Measurements from ENCODE around the gene ZNF554. TPM values are rescaled to one million over a fixed set of nuclear protein-coding genes. Genes with fewer than 3 reads are reported as not detected.

The ZNF554 gene
- total and polyA plus RNA-seq, 2 experiments from 2014 or later, result 4.0 to 5.5 TPM

GRCh38 chr19:2800506-2800905 is 19.2 kb upstream of the ZNF554 start:
- WGBS (ENCODE audit: low lambda C conversion rate, missing lambda C conversion rate), result 98% methylated on average over 21 of the region's 22 CpGs
- Histone ChIP-seq H3K27ac (no peak overlapping the region), H3K27me3 (no peaks in the 10 kb centered on the region), H3K36me3 (replicated peaks; ENCODE audit: insufficient read depth, low read depth) (no peaks in the 10 kb centered on the region), H3K4me2 (no peak overlapping the region), H3K9me2 (replicated peaks; ENCODE audit: insufficient read depth) (no peaks in the 10 kb centered on the region), H3K4me3 (no peak overlapping the region), H3K9me3 (ENCODE audit: low read depth) (no peaks in the 10 kb centered on the region), H3K4me1 (ENCODE audit: insufficient read depth) (no peaks in the 10 kb centered on the region), H2AFZ (no peak overlapping the region), H3K79me2 (no peaks in the 10 kb centered on the region), H4K20me1 (ENCODE audit: insufficient read depth, poor library complexity, severe bottlenecking) (no peaks in the 10 kb centered on the region)
- no peak for DNase-seq (ENCODE audit: low spot score)
- TF ChIP-seq CTCF (IDR thresholded peaks at IDR 0.05; ENCODE audit: poor library complexity) (no peak), EZH2 (IDR thresholded peaks at IDR 0.05; ENCODE audit: borderline replicate concordance) (no peak), EZH2phosphoT487 (IDR thresholded peaks at IDR 0.05; ENCODE audit: low read depth, severe bottlenecking, unreplicated experiment) (no peak)

- Histone ChIP-seq H3K4me3 (no peak overlapping the region), H3K79me2 (no peaks in the 10 kb centered on the region), H4K20me1 (ENCODE audit: insufficient read depth, poor library complexity, severe bottlenecking) (no peaks in the 10 kb centered on the region), H3K27ac (no peak overlapping the region), H3K4me2 (no peak overlapping the region), H3K9me3 (ENCODE audit: low read depth) (no peaks in the 10 kb centered on the region), H3K9me2 (replicated peaks; ENCODE audit: insufficient read depth) (no peaks in the 10 kb centered on the region), H3K36me3 (replicated peaks; ENCODE audit: insufficient read depth, low read depth) (no peaks in the 10 kb centered on the region), H3K27me3 (no peaks in the 10 kb centered on the region), H2AFZ (no peak overlapping the region), H3K4me1 (ENCODE audit: insufficient read depth) (no peaks in the 10 kb centered on the region)
- 98% methylated on average over 17 of the region's 17 CpGs for WGBS (ENCODE audit: low lambda C conversion rate, missing lambda C conversion rate)
- TF ChIP-seq EZH2 (IDR thresholded peaks at IDR 0.05; ENCODE audit: borderline replicate concordance), result no peak
- no peak for TF ChIP-seq CTCF (IDR thresholded peaks at IDR 0.05; ENCODE audit: poor library complexity)
- TF ChIP-seq EZH2phosphoT487 (IDR thresholded peaks at IDR 0.05; ENCODE audit: low read depth, severe bottlenecking, unreplicated experiment), result no peak
- no peak for DNase-seq (ENCODE audit: low spot score)
Observed at GRCh38 chr19:2802826-2803225, 16.8 kb upstream of the ZNF554 start.

GRCh38 chr19:2803486-2804155 is 16.0 kb upstream of the ZNF554 start:
- no peak overlapping the region for H2AFZ ChIP-seq
- no peaks in the 10 kb centered on the region for H3K27me3 ChIP-seq
- no peaks in the 10 kb centered on the region for H4K20me1 ChIP-seq (ENCODE audit: insufficient read depth, poor library complexity, severe bottlenecking)
- WGBS (ENCODE audit: low lambda C conversion rate, missing lambda C conversion rate), result 93% methylated on average over 26 of the region's 29 CpGs
- no peaks in the 10 kb centered on the region for H3K9me3 ChIP-seq (ENCODE audit: low read depth)
- H3K79me2 ChIP-seq, result no peaks in the 10 kb centered on the region
- no peaks in the 10 kb centered on the region for H3K4me1 ChIP-seq (ENCODE audit: insufficient read depth)
- H3K9me2 ChIP-seq (replicated peaks; ENCODE audit: insufficient read depth), result no peaks in the 10 kb centered on the region
- H3K36me3 ChIP-seq (replicated peaks; ENCODE audit: insufficient read depth, low read depth), result no peaks in the 10 kb centered on the region
- DNase-seq (ENCODE audit: low spot score), result no peak
- H3K4me2 ChIP-seq, result no peak overlapping the region
- no peak overlapping the region for H3K27ac ChIP-seq
- TF ChIP-seq EZH2phosphoT487 (IDR thresholded peaks at IDR 0.05; ENCODE audit: low read depth, severe bottlenecking, unreplicated experiment) (no peak), CTCF (IDR thresholded peaks at IDR 0.05; ENCODE audit: poor library complexity) (no peak), EZH2 (IDR thresholded peaks at IDR 0.05; ENCODE audit: borderline replicate concordance) (no peak)
- no peak overlapping the region for H3K4me3 ChIP-seq

Measured in hepatocyte (in vitro differentiated cells).